Kidney (tissue), 14 donors: ENCODE results near the gene CHN2. TPM values are rescaled to one million over a fixed set of nuclear protein-coding genes. Genes with fewer than 3 reads are reported as not detected.

Experiments
- DNase-seq, 5 donors: peaks; one replicate each; pipeline ENCODE4 v3.0.0-alpha.2; 2013 to 2020
- FAIRE-seq: peaks from 2 replicates; lab custom pipeline; 2012; peaks lifted over from hg19 to GRCh38; lab: Jason Lieb, UNC
- H3K27ac ChIP-seq, 2 donors: one replicate each; pipeline ENCODE4 v1.7.0; 2013; ENCODE audit warnings: low read depth in 2 of 2, low read length in 2 of 2, inconsistent platforms in 1 of 2
- H3K27me3 ChIP-seq: one replicate; pipeline ENCODE4 v1.7.1; 2013; ENCODE audit warnings: low read length, inconsistent platforms; ENCODE audit not compliant: control insufficient read depth, insufficient read depth
- H3K36me3 ChIP-seq, 3 donors: one replicate each; pipeline versions ENCODE4 v1.7.0 to v1.7.1; 2013; ENCODE audit warnings: low read length in 3 of 3, control low read depth in 1 of 3, inconsistent platforms in 1 of 3; ENCODE audit not compliant: insufficient read depth in 3 of 3, control insufficient read depth in 2 of 3
- H3K4me1 ChIP-seq, 3 donors: one replicate each; pipeline versions ENCODE4 v1.7.0 to v1.7.1; 2013; ENCODE audit warnings: low read length in 3 of 3, inconsistent platforms in 1 of 3, low read depth in 1 of 3; ENCODE audit not compliant: control insufficient read depth in 2 of 3, insufficient read depth in 2 of 3
- H3K4me3 ChIP-seq, 3 donors: one replicate each; pipeline versions ENCODE4 v1.7.0 to v1.8.1; 2013; ENCODE audit warnings: low read length in 3 of 3, control low read depth in 1 of 3, inconsistent platforms in 1 of 3
- H3K9ac ChIP-seq, 3 donors: one replicate each; pipeline versions ENCODE4 v1.7.0 to v1.7.1; 2013; ENCODE audit warnings: low read length in 3 of 3, control low read depth in 1 of 3, inconsistent platforms in 1 of 3
- H3K9me3 ChIP-seq, 3 donors: one replicate each; pipeline versions ENCODE4 v1.7.0 to v1.7.1; 2013; ENCODE audit warnings: low read length in 3 of 3, control low read depth in 1 of 3, inconsistent platforms in 1 of 3; ENCODE audit not compliant: control insufficient read depth in 2 of 3, insufficient read depth in 1 of 3
- intact Hi-C: fragments of 100-400 bp; cut with DNase I; formaldehyde crosslinking; loops from one replicate; pipeline ENCODE4 v1.11.1; 2022
- polyA plus RNA-seq: library from polyadenylated mRNA; stranded (reverse); fragments of 350-450 nt; fragmentation: Illumina TruSeq; extraction: RNeasy Lipid Tissue Mini Kit (QIAGEN cat#74804); gene quantifications from one replicate; pipeline ENCODE4 v1.2.3, GENCODE V29; 2014; ENCODE audit warnings: low read depth, low replicate concordance; ENCODE audit not compliant: insufficient read depth
- total RNA-seq: library from RNA; stranded (reverse); fragmentation: NEBNext Ultra II Directional; extraction: Animal tissue kit (Norgen Biotek cat#: 25700); gene quantifications from one replicate; pipeline ENCODE4 v1.2.1, GENCODE V29; 2021
- TF ChIP-seq, protein P1 (sequence below): IDR thresholded peaks from 3 replicates; pipeline ENCODE4 v1.5.1; 2012; ENCODE audit warnings: mild to moderate bottlenecking, moderate library complexity, borderline replicate concordance; ENCODE audit not compliant: insufficient read depth; ENCODE audit errors: extremely low read depth
- donor health status: control.
- donor health status: control.
- donor health status: control.
- donor health status: control.
- donor health status: control.
- donor health status: DM: yes; HTN: yes; CAD: no.
- donor health status: Normal renal cell carcinoma (clear cell type).

Gene CHN2
- total and polyA plus RNA-seq, 2 donors from 2014 or later: 7.4 to 22.5 TPM

DNA sequence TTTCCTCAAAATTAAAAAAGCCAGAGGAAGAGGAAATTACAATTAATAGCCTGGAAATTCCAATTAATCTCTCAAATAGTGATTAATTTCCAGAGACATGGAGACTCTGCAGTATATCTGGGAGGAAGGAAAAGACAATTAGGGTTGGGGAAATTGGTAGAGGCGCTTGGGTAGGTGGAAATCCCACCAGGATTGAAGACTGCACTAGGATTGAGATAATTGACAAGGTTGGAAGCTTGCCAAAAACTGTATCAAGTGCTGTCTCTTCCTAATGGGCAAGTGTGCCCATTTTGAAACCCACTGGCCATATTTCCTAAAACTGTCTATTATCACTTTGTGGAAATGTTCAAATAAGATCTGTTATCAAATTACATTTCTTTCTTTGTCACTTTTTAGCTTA is 21.6 kb downstream of the CHN2 start:
- H3K4me3 ChIP-seq: no peak overlapping the region
- H3K4me1 ChIP-seq: peaks cover 0 to 18% (median 0%) of the 10 kb centered on the region in 3 donors
- H3K27ac ChIP-seq: no peak overlapping the region
- H3K36me3 ChIP-seq: no peaks in the 10 kb centered on the region
- no peaks in the 10 kb centered on the region for H3K27me3 ChIP-seq
- intact Hi-C loops: no loop called here
- no peak for FAIRE-seq
- no peaks in the 10 kb centered on the region for H3K9me3 ChIP-seq
- no peak for DNase-seq
- H3K9ac ChIP-seq: no peak overlapping the region
- TF ChIP-seq, protein P1, sequence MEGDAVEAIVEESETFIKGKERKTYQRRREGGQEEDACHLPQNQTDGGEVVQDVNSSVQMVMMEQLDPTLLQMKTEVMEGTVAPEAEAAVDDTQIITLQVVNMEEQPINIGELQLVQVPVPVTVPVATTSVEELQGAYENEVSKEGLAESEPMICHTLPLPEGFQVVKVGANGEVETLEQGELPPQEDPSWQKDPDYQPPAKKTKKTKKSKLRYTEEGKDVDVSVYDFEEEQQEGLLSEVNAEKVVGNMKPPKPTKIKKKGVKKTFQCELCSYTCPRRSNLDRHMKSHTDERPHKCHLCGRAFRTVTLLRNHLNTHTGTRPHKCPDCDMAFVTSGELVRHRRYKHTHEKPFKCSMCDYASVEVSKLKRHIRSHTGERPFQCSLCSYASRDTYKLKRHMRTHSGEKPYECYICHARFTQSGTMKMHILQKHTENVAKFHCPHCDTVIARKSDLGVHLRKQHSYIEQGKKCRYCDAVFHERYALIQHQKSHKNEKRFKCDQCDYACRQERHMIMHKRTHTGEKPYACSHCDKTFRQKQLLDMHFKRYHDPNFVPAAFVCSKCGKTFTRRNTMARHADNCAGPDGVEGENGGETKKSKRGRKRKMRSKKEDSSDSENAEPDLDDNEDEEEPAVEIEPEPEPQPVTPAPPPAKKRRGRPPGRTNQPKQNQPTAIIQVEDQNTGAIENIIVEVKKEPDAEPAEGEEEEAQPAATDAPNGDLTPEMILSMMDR: no peak

DNA sequence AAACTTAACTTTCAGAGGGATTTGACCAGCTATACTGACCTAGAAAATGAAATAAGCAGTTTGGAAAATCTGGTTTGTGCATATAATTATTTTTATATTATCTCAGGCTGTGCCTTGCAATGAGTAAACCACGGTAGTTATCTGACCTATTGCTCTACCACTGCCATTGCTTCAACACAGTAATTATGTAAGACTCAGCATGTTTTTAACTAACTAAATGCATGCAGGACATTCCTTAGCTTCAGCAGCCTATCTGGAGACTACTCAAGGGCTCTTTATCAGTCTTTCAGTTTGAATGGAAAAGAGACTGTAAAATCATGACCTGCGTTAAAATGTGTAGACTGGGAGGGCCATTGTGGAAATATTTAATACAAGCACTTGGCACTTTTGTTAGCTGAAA is 22.5 kb downstream of the CHN2 start:
- Histone ChIP-seq H3K27ac (no peak overlapping the region), H3K9ac (no peak overlapping the region), H3K4me1 (peaks cover 0 to 18% (median 0%) of the 10 kb centered on the region in 3 donors), H3K36me3 (no peaks in the 10 kb centered on the region), H3K27me3 (no peaks in the 10 kb centered on the region), H3K4me3 (no peak overlapping the region), H3K9me3 (no peaks in the 10 kb centered on the region)
- DNase-seq (no peak), FAIRE-seq (no peak)
- intact Hi-C loops: no loop called here
- TF ChIP-seq, protein P1: no peak

DNA sequence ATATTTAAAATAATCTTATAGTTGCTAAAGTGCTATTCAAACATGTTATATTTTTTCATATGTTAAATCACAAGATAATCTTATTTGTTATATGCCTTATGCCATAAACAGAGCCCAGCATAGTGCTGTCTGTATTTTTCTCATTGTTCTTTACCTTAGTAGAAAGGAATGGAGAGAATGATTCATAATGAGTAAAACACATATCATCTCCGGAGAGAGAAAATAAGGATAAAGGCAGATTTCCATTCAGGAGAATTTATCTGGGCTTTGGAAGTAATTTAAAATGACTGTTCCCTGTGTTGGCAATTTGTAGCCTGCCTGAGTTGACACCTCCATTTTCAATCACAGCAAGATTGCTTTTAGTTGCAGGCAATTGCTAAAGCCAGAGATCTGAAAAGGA is 30.2 kb downstream of the CHN2 start:
- no peak overlapping the region for H3K9ac ChIP-seq
- no peaks in the 10 kb centered on the region for H3K9me3 ChIP-seq
- DNase-seq (no peak), FAIRE-seq (no peak)
- TF ChIP-seq, protein P1: no peak
- intact Hi-C loops: no loop called here
- H3K4me1 ChIP-seq: peaks cover 0 to 3% (median 0%) of the 10 kb centered on the region in 3 donors
- no peak overlapping the region for H3K4me3 ChIP-seq
- no peaks in the 10 kb centered on the region for H3K36me3 ChIP-seq
- H3K27ac ChIP-seq: no peak overlapping the region
- H3K27me3 ChIP-seq: no peaks in the 10 kb centered on the region
